K562 (cell line): ENCODE measurements around the gene NFE2. TPM values are rescaled to one million over a fixed set of nuclear protein-coding genes. Genes with fewer than 3 reads are reported as not detected.

ENCODE experiments used
- ARID1B ChIP-seq: fragments of 450-650 bp; IDR thresholded peaks from 2 replicates; pipeline ENCODE4 v1.6.1; 2016; ENCODE audit warnings: antibody characterized with exemption, mild to moderate bottlenecking, inconsistent platforms
- PKNOX1 ChIP-seq: fragments of 450-650 bp; IDR thresholded peaks from 2 replicates; pipeline ENCODE4 v1.6.1; 2016
- SMARCE1 ChIP-seq: fragments of 450-650 bp; IDR thresholded peaks from 2 replicates; pipeline ENCODE4 v1.7.1; 2016; ENCODE audit warnings: mild to moderate bottlenecking
- SREBF2 ChIP-seq: sonication (generic); formaldehyde crosslinking; IDR thresholded peaks from 2 replicates; pipeline ENCODE4 v1.4.0; 2020; ENCODE audit warnings: mild to moderate bottlenecking, missing genetic modification reagents
- ZBTB40 ChIP-seq, 2 experiments: fragments of 450-650 bp in 1 of 2; sonication (generic) in 1 of 2; formaldehyde crosslinking in 1 of 2; IDR thresholded peaks; 2 replicates each; pipeline versions ENCODE4 v1.7.1 to v1.9.0; 2016 to 2022; ENCODE audit warnings: inconsistent platforms in 1 of 2, mild to moderate bottlenecking in 1 of 2, missing genetic modification reagents in 1 of 2
- ZNF318 ChIP-seq, 2 experiments: fragments of 450-650 bp; IDR thresholded peaks; 2 replicates each; pipeline ENCODE4 v1.6.1; 2016; ENCODE audit warnings: mild to moderate bottlenecking in 2 of 2, borderline replicate concordance in 1 of 2, low read depth in 1 of 2, moderate library complexity in 1 of 2
- polyA plus RNA-seq, 8 experiments: library from polyadenylated mRNA; depleted of rRNA in 4 of 8; stranded (reverse) in 5 of 8; unstranded in 3 of 8; fragments of >200 nt; fragmentation: Nextera tagmentation in 2 of 8; fragmentation: Illumina TruSeq in 1 of 8; extraction: Ambion mirVana in 2 of 8; extraction: Trizol in 1 of 8; gene quantifications; 2 replicates each; pipeline versions ENCODE4 v1.2.1 to v1.2.3, GENCODE V29; 2011 to 2014; ENCODE audit warnings: inconsistent platforms in 1 of 8, missing spikeins in 1 of 8
- total RNA-seq, 7 experiments: library from RNA; depleted of rRNA in 6 of 7; stranded (reverse); fragments of >200 nt in 6 of 7; fragmentation: Illumina TruSeq in 2 of 7; extraction: Trizol in 2 of 7; gene quantifications; 2 replicates each; pipeline versions ENCODE4 v1.2.1 to v1.2.3, GENCODE V29; 2011 to 2021; ENCODE audit warnings: low replicate concordance in 1 of 7

Gene NFE2
- total and polyA plus RNA-seq, 9 of the 15 experiments (the other 6 are each of a cell fraction or from before 2014, with no cell fraction given): 12.3 to 282 (median 208) TPM

- TF ChIP-seq ZNF318 (IDR thresholded peaks at IDR 0.05; ENCODE audit: borderline replicate concordance in 1 of 2, low read depth in 1 of 2): peak in 1 of 2 experiments; percentile 82; a peak in 2 of 4 replicates
- no peak; the same call in none of the 2 replicates for TF ChIP-seq ARID1B
- no peak for TF ChIP-seq SREBF2 (CRISPR knock-in tag)
- peak; percentile 99 for TF ChIP-seq PKNOX1
- peak; percentile 14; the same call in 1 of the 2 replicates for TF ChIP-seq ZBTB40 (IDR thresholded peaks at IDR 0.05)
- TF ChIP-seq ZBTB40 (CRISPR knock-in tag; IDR thresholded peaks at IDR 0.05): no peak
- no peak; the same call in 1 of the 2 replicates for TF ChIP-seq SMARCE1
These were observed 24.0 kb upstream of the NFE2 start, which contains the start of gene COPZ1 (continued) for GRCh38 chr12:54324617-54325441.
